ENCODE results near the gene CCND1.
"Not testable (repeated sequence)": the region's sequence is repeated elsewhere in the genome, so short reads cannot be mapped to it uniquely, and the experiment has no call there.

The CCND1 gene

GRCh38 chr11:69684651-69685050, 43.7 kb downstream of the CCND1 start:
- Histone ChIP-seq H3K27me3 (peaks cover 63% of the 10 kb centered on the region), H3K4me1 (ENCODE audit: control insufficient read depth in 1 of 2, insufficient read depth in 1 of 2, low read depth in 1 of 2, low read length in 1 of 2) (no peaks in the 10 kb centered on the region), H3K36me3 (no peaks in the 10 kb centered on the region), H3K9me3 (no peaks in the 10 kb centered on the region), H3K4me3 (ENCODE audit: low read depth in 1 of 2, low read length in 1 of 2) (no peak overlapping the region), H3K27ac (no peak overlapping the region)
- no peak for TF ChIP-seq CTCF (IDR thresholded peaks at IDR 0.05)

GRCh38 chr11:69685348-69685747, 44.4 kb downstream of the CCND1 start:
- no peak overlapping the region for H3K27ac ChIP-seq
- TF ChIP-seq CTCF (IDR thresholded peaks at IDR 0.05), result no peak
- H3K27me3 ChIP-seq, result peaks cover 65% of the 10 kb centered on the region
- H3K4me3 ChIP-seq (ENCODE audit: low read depth in 1 of 2, low read length in 1 of 2), result no peak overlapping the region
- H3K9me3 ChIP-seq, result no peaks in the 10 kb centered on the region
- no peaks in the 10 kb centered on the region for H3K4me1 ChIP-seq (ENCODE audit: control insufficient read depth in 1 of 2, insufficient read depth in 1 of 2, low read depth in 1 of 2, low read length in 1 of 2)
- H3K36me3 ChIP-seq, result no peaks in the 10 kb centered on the region

- no peaks in the 10 kb centered on the region for H3K36me3 ChIP-seq
- H3K4me3 ChIP-seq (ENCODE audit: low read depth in 1 of 2, low read length in 1 of 2), result no peak overlapping the region
- H3K27ac ChIP-seq, result no peak overlapping the region
- no peak for TF ChIP-seq CTCF (IDR thresholded peaks at IDR 0.05)
- H3K27me3 ChIP-seq, result peaks cover 69% of the 10 kb centered on the region
- H3K9me3 ChIP-seq, result no peaks in the 10 kb centered on the region
- H3K4me1 ChIP-seq (ENCODE audit: control insufficient read depth in 1 of 2, insufficient read depth in 1 of 2, low read depth in 1 of 2, low read length in 1 of 2), result no peaks in the 10 kb centered on the region
Observed at GRCh38 chr11:69686452-69686851, 45.5 kb downstream of the CCND1 start.

GRCh38 chr11:69686856-69687255, 45.9 kb downstream of the CCND1 start:
- Histone ChIP-seq H3K4me3 (ENCODE audit: low read depth in 1 of 2, low read length in 1 of 2) (no peak overlapping the region), H3K27ac (no peak overlapping the region), H3K27me3 (peaks cover 73% of the 10 kb centered on the region), H3K9me3 (no peaks in the 10 kb centered on the region), H3K36me3 (no peaks in the 10 kb centered on the region), H3K4me1 (ENCODE audit: control insufficient read depth in 1 of 2, insufficient read depth in 1 of 2, low read depth in 1 of 2, low read length in 1 of 2) (no peaks in the 10 kb centered on the region)
- no peak for TF ChIP-seq CTCF (IDR thresholded peaks at IDR 0.05)

GRCh38 chr11:69687969-69688771, 47.2 kb downstream of the CCND1 start:
- not testable (repeated sequence) for H3K36me3 ChIP-seq; H3K4me1 ChIP-seq (ENCODE audit: control insufficient read depth in 1 of 2, insufficient read depth in 1 of 2, low read depth in 1 of 2, low read length in 1 of 2); H3K27ac ChIP-seq; H3K4me3 ChIP-seq (ENCODE audit: low read depth in 1 of 2, low read length in 1 of 2); H3K9me3 ChIP-seq
- peaks cover 86% of the 10 kb centered on the region for H3K27me3 ChIP-seq

- TF ChIP-seq CTCF (IDR thresholded peaks at IDR 0.05), result no peak
- H3K4me3 ChIP-seq (ENCODE audit: low read depth in 1 of 2, low read length in 1 of 2), result no peak overlapping the region
- H3K27ac ChIP-seq, result no peak overlapping the region
- H3K4me1 ChIP-seq (ENCODE audit: control insufficient read depth in 1 of 2, insufficient read depth in 1 of 2, low read depth in 1 of 2, low read length in 1 of 2), result no peaks in the 10 kb centered on the region
- no peaks in the 10 kb centered on the region for H3K36me3 ChIP-seq
- H3K9me3 ChIP-seq, result no peaks in the 10 kb centered on the region
- peaks cover 99% of the 10 kb centered on the region for H3K27me3 ChIP-seq
Observed at GRCh38 chr11:69689484-69690319, 48.7 kb downstream of the CCND1 start.

Data from neutrophil (primary cell).